Thymus (tissue), 11 donors: ENCODE results near the gene CTSO. TPM values are rescaled to one million over a fixed set of nuclear protein-coding genes. Genes with fewer than 3 reads are reported as not detected.

Experiments used
- DNase-seq, 9 donors: peaks; one replicate each; pipeline ENCODE4 v3.0.0-alpha.2; 2013; ENCODE audit warnings: low spot score in 9 of 9, low read depth in 6 of 9, missing footprints in 1 of 9
- H3K27ac ChIP-seq, 2 donors: one replicate each; pipeline ENCODE4 v1.5.1; 2013; ENCODE audit warnings: control low read depth in 1 of 2, low read depth in 1 of 2, low read length in 1 of 2, mild to moderate bottlenecking in 1 of 2, moderate library complexity in 1 of 2
- H3K27me3 ChIP-seq, 2 donors: one replicate each; pipeline ENCODE4 v1.5.1; 2013; ENCODE audit warnings: low read length in 1 of 2; ENCODE audit not compliant: control insufficient read depth in 2 of 2, insufficient read depth in 1 of 2
- H3K36me3 ChIP-seq, 2 donors: one replicate each; pipeline ENCODE4 v1.5.1; 2013; ENCODE audit warnings: low read length in 1 of 2, mild to moderate bottlenecking in 1 of 2, moderate library complexity in 1 of 2; ENCODE audit not compliant: control insufficient read depth in 2 of 2, insufficient read depth in 2 of 2
- H3K4me1 ChIP-seq, 2 donors: one replicate each; pipeline ENCODE4 v1.5.1; 2013; ENCODE audit warnings: low read length in 2 of 2; ENCODE audit not compliant: control insufficient read depth in 2 of 2, insufficient read depth in 2 of 2
- H3K4me3 ChIP-seq, 2 donors: one replicate each; pipeline ENCODE4 v1.5.1; 2013; ENCODE audit warnings: low read length in 2 of 2, control low read depth in 1 of 2, mild to moderate bottlenecking in 1 of 2
- H3K9me3 ChIP-seq, 2 donors: one replicate each; pipeline ENCODE4 v1.5.1; 2013; ENCODE audit warnings: low read length in 1 of 2, mild to moderate bottlenecking in 1 of 2; ENCODE audit not compliant: control insufficient read depth in 2 of 2, insufficient read depth in 1 of 2
- WGBS: extraction: QIAGEN DNeasy Blood & Tissue Kit; methylation state at CpG from one replicate; pipeline ENCODE4 v1.1.7; 2013; 5-methylcytosine and 5-hydroxymethylcytosine counted together
- polyA plus RNA-seq: library from polyadenylated mRNA; stranded (reverse); fragments of 200-250 nt; gene quantifications from one replicate; pipeline ENCODE4 v1.2.3, GENCODE V29; 2013
- total RNA-seq: library from RNA; stranded (reverse); fragments of 120-200 nt; gene quantifications from one replicate; pipeline ENCODE4 v1.2.4, GENCODE V29; 2013
- donor health status: healthy.

The CTSO gene
- total and polyA plus RNA-seq, 2 donors: 8.7 to 10.4 TPM

DNA sequence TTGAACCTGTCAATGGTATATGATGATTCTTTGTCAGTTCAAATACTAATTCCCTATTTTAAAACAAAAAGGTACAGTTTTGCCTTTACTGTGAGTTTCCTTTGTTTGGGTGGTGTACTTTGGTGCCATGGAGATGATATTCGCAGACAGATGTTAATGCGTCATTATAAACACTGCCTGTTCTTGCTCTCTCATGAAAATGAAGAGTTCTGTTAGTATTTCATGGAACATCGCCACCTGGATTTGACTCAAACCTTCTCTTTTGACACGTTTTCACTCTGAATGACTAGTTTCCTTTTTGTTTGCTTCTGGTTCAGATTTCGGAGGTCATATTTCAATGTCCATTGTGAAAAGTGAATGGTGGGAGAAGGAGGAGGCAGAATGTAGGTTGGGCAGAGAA, 6.9 kb upstream of the CTSO start:
- Histone ChIP-seq H3K4me3 (no peak overlapping the region), H3K9me3 (no peaks in the 10 kb centered on the region), H3K27me3 (no peaks in the 10 kb centered on the region), H3K36me3 (no peaks in the 10 kb centered on the region), H3K27ac (no peak overlapping the region), H3K4me1 (no peaks in the 10 kb centered on the region)
- WGBS: 84% methylated on average over 5 of the region's 5 CpGs
- peak in 1 of 9 donors; percentile 13 for DNase-seq

DNA sequence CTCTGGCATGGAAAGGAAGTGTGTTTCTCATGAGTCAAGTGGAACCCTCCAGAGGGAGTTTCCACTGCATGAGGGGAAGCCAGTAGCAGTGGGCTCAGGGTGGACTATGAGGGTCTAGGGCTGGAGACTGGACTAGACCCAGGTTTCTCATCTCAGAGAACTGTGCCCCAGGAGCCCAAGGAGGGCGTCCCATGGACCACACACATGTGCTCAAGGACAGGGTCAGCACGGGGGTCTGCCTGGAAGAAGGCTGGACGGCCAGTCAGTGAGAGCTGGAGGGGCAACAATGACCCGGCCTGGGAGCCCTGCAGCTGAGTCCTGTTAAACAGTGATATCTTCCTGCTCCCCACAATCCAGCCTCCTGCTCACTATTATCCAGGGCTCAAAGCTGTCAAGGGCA, 5.8 kb upstream of the CTSO start:
- DNase-seq: no peak
- Histone ChIP-seq H3K27me3 (no peaks in the 10 kb centered on the region), H3K27ac (no peak overlapping the region), H3K4me1 (no peaks in the 10 kb centered on the region), H3K36me3 (no peaks in the 10 kb centered on the region), H3K4me3 (no peak overlapping the region), H3K9me3 (no peaks in the 10 kb centered on the region)
- 96% methylated on average over 4 of the region's 4 CpGs for WGBS

DNA sequence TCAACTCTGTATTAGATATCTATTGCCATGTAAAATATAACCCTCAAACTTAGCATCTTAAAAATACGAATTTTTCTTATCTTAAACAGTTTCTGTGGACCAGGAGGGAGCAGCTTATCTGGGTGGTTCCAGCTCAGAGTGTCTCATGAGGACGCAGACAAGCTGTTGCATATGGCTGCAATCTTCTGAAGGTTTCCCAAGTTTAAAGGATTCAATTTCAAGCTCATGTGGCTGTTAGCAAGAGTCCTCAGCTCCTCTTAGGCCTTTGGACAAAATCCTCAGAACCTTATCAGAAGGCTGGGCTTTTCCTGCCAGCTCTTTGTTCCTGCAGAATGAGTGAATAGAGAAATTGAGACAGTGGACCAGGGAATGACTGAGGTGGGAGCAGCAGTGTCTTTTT, 2.8 kb upstream of the CTSO start:
- 94% methylated on average over 2 of the region's 2 CpGs for WGBS
- no peaks in the 10 kb centered on the region for H3K36me3 ChIP-seq
- H3K4me1 ChIP-seq: peaks cover 0 to 5% of the 10 kb centered on the region in 2 donors
- H3K4me3 ChIP-seq: no peak overlapping the region
- no peak overlapping the region for H3K27ac ChIP-seq
- H3K9me3 ChIP-seq: no peaks in the 10 kb centered on the region
- no peak for DNase-seq
- H3K27me3 ChIP-seq: no peaks in the 10 kb centered on the region

DNA sequence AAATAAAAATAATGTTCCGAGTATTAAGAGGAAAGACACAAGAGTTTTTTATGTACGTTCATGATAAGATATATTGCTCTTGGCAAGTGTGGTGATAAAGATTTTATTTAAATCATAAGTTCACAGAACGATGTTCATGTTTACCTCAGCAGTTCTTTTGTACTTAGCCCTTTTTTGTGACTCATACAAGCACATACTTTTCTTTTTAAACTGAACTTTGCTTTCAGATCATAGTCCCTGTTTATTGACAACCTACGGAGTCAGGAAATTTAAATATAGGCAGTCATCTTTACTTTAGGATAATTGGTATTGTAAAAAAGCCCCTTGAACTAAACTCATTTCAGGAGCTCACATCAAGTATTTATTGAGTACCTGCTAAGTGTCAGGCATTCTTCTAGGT, 1.3 kb upstream of the CTSO start:
- no peaks in the 10 kb centered on the region for H3K27me3 ChIP-seq
- no peak for DNase-seq
- H3K36me3 ChIP-seq: no peaks in the 10 kb centered on the region
- no peak overlapping the region for H3K27ac ChIP-seq
- peaks cover 0 to 5% of the 10 kb centered on the region in 2 donors for H3K4me1 ChIP-seq
- WGBS: 98% methylated on average over 4 of the region's 4 CpGs
- H3K9me3 ChIP-seq: no peaks in the 10 kb centered on the region
- no peak overlapping the region for H3K4me3 ChIP-seq

DNA sequence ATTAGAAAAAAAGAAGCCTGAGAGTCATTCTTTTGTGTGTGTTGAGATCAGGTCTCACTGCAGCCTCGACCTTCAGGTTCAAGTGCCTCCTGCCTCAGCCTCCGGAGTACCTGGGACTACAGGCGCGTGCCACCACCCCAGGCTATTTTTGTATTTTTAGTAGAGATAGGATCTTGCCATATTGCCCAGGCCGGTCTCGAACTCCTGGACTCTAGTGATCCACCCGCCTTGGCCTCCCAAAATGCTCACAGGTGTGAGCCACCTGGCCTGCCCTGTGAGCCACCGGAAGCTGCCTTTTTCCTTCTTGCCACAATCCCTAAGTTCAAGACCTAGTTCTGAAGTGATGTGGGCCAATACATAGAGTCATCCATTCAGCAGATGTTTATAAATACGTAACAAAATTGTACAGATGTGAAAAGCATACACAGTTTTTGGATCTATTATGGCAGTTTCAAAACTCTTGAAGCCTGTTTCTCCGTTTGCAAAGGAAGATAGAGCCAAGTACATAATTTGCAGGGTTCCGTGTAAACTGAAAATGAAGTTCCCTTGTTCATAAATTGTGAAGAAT, 536 bp upstream of the CTSO start:
- Histone ChIP-seq H3K9me3 (no peaks in the 10 kb centered on the region), H3K27ac (peak overlapping the region; percentile 95 to 98), H3K27me3 (no peaks in the 10 kb centered on the region), H3K36me3 (no peaks in the 10 kb centered on the region), H3K4me1 (peaks cover 0 to 5% of the 10 kb centered on the region in 2 donors), H3K4me3 (peak overlapping the region; percentile 63 to 80)
- no peak for DNase-seq
- 86% methylated on average over 11 of the region's 11 CpGs for WGBS

DNA sequence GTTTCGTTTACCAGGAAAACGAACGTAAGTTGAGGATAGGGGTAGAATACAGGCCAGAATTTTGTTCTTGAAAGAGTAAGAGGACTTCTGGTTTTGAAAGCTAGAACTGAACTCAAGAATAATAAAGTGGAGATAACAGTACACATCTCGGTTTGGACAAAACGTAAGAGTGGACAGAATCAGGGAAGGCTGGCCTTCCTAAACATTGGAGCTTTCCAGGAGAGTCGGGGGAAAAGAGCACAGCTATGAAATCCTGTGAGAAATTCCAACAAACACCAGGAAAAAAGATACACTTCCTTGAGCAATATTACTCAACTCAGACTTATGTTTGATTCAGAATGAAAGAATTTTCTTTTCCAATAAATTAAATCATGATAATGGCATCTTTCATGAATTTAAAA, 1.2 kb downstream of the CTSO start:
- Histone ChIP-seq H3K4me3 (no peak overlapping the region), H3K36me3 (no peaks in the 10 kb centered on the region), H3K4me1 (peaks cover 0 to 5% of the 10 kb centered on the region in 2 donors), H3K27me3 (no peaks in the 10 kb centered on the region), H3K9me3 (no peaks in the 10 kb centered on the region), H3K27ac (no peak overlapping the region)
- 77% methylated on average over 6 of the region's 6 CpGs for WGBS
- no peak for DNase-seq

DNA sequence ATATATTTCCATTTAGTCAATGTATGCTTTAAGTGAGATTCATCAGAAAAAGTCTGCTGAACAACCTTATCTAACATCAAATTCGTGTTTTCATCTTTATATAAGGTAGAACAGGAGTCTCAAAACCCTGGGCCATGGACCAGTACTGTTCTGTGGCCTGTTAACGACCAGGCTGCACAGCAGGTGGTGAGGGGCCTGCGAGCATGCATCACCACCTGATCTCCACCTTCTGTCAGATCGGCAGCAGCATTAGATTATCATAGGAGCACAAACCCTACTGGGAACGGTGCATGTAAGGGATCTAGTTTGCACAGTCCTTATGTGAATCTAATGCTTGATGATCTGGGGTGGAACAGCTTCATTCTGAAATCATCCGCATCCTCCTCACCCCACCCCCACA, 3.2 kb downstream of the CTSO start:
- peaks cover 0 to 5% of the 10 kb centered on the region in 2 donors for H3K4me1 ChIP-seq

DNA sequence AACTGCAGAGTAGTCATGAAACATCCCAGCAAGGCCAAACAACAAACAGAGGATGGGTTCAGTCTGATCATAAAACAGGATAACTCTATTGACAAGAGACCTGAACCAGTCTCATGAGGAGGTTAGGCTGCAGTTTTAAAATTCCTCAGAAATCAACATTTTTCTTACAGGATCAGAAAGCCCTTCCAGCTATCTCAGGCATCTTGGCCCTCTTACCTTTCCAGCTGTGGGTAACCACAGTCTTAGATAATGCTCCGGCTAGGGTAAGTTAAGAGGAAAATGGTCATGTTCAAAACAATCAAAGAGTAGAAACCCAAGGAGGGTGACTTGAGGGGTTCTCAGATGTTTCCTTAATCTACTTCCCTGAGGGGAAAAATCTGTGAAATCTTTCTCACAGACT, 5.1 kb downstream of the CTSO start:
- Histone ChIP-seq H3K36me3 (no peaks in the 10 kb centered on the region), H3K4me1 (no peaks in the 10 kb centered on the region), H3K4me3 (no peak overlapping the region), H3K27me3 (no peaks in the 10 kb centered on the region), H3K27ac (no peak overlapping the region), H3K9me3 (no peaks in the 10 kb centered on the region)
- 52% methylated on average over 1 of the region's 1 CpG for WGBS
- no peak for DNase-seq

More for the DNA sequence above, 3.2 kb downstream of the CTSO start:
- Histone ChIP-seq H3K27ac (no peak overlapping the region), H3K27me3 (no peaks in the 10 kb centered on the region), H3K9me3 (no peaks in the 10 kb centered on the region), H3K36me3 (no peaks in the 10 kb centered on the region), H3K4me3 (no peak overlapping the region)
- 93% methylated on average over 6 of the region's 6 CpGs for WGBS
- no peak for DNase-seq

DNA sequence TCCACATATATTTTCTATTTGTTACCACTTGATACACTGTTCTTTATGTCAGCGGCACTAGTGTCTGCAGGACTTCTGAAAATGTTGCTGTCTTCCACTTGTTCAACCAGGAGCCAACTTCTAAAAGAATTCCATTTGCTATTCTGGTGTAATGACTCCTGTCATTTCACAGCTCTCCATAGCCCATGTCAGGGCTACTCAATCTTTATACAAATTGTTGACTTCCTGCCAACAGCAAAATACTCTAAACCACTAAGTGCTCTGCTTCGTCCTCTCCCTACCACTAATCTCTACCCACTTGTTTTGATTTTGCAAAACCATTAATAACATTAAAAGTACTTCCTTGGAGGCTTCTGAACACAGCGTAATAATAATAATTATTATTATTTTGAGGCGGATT, 7.2 kb downstream of the CTSO start:
- Histone ChIP-seq H3K4me1 (no peaks in the 10 kb centered on the region), H3K4me3 (no peak overlapping the region), H3K36me3 (no peaks in the 10 kb centered on the region), H3K27ac (no peak overlapping the region), H3K27me3 (no peaks in the 10 kb centered on the region), H3K9me3 (no peaks in the 10 kb centered on the region)
- DNase-seq: no peak
- 80% methylated on average over 4 of the region's 4 CpGs for WGBS

DNA sequence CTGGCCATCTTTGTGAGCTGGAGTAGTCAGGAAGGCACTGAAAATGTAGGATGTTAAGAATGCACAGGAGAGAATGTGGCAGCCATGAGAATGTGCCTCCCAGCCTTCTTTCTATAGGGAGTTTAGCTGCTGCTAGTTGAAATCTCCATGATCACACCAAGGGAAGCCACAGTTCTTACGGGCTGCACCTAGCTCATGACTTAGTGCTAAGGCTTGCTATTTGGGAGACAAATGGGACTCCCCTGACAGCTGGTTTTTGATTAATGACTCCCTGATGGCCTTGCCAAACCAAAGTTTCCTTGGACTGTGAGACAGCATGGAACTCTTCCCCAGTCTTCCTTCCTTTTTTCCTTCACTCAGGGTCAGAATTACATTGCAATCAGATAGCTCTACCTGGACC, 9.2 kb downstream of the CTSO start:
- H3K36me3 ChIP-seq: no peaks in the 10 kb centered on the region
- 92% methylated on average over 1 of the region's 1 CpG for WGBS
- H3K4me3 ChIP-seq: no peak overlapping the region
- no peaks in the 10 kb centered on the region for H3K27me3 ChIP-seq
- DNase-seq: peak in 1 of 9 donors; percentile 17
- H3K4me1 ChIP-seq: no peaks in the 10 kb centered on the region
- no peak overlapping the region for H3K27ac ChIP-seq
- H3K9me3 ChIP-seq: no peaks in the 10 kb centered on the region
